CD4-positive, alpha-beta T cell treated with Interleukin-6 for 4 hours (primary cell): ENCODE measurements around the gene CAB39.

Experiments
- DNase-seq: peaks from one replicate; pipeline ENCODE4 v3.0.0-alpha.2; 2020; ENCODE audit warnings: mixed read lengths

Gene CAB39

DNA sequence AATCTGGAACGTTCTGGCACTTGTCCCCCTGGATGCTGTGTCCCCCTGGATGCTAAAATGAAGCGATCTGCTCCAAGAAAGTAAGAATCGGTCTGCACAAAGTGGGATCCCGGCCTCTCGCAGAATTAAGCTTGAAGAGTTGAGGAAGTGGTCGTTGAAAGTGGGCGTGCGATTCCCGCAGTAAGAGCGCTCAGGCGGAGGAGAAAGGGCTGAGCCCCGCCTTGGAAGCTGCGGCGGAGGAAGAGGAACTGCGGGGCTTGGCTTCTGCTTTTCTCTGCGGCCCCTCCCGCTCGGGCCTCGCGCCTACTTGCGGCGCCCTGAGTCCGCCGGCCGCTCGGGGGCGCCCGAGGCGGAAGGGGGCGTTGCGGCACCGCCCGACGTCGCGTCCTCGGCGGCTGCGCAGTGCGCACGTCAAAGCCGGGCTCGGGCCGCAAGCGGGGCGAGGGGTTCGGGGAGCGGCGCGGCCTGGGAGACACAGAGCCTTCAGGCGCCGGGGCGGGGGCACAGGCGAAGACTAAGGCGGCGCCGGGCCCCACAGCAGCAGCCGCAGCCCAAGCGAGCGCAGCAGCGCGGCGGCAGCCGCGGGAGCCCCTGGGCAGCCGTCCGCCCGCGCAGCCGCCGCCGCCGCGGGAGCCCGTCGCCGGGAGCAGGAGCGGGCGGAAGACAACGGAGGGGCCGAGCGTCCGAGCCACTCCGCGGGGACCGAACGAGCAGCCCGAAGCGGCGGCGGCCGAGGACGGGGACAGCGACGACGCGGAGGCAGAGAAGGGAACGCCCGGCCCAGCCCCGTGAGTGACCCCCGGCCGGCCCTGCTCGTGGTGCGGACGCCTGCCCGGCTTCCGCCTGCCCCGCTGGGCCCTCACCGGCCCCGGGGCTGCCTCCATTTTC, at the start of gene CAB39:
TSS of gene CAB39 (plus strand) at position 400 of the 888 bp plus-strand sequence. CDS start 47,160 bp downstream, outside the sequence.
- DNase-seq: peak; percentile 90

DNA sequence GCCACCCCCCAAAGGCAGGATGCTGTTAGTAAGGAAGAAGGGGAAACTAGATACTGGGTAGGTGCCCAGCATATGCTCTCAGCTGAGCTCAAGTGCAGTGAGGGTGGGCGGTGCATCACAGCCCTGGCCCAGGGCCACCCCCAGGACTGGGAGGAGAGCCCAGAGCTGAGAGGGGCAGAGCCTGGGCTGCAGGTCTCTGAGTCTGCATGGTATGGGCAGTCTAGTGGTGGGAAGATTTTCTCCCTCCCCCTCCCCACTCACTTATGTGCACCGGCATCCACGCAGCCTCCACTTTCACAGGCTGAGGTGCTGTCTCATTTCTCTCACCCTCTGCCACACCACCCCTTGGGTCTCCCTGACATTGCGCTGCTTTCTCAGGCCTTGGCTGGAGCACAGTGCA, 48.5 kb upstream of the CAB39 start:
- peak; percentile 33 for DNase-seq

DNA sequence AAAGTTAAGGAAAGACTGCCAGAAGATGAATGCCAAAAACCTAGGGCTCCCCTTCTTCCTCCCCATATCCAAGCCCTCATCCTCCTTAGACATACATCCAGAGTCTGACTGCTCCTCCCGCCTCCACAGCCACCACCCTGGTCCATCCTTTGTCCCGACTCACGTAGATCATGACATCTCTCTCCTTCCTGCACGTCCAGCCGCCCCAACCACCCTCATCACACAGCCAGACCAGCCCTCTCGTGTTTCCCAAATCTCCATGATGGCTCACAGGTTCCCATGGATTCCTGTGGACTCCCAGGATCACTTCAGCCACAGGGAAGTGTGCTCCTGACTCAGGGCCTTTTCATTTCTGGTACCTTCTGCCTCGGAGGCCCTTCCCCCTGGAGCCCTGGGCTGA, 47.8 kb upstream of the CAB39 start:
- DNase-seq: no peak

DNA sequence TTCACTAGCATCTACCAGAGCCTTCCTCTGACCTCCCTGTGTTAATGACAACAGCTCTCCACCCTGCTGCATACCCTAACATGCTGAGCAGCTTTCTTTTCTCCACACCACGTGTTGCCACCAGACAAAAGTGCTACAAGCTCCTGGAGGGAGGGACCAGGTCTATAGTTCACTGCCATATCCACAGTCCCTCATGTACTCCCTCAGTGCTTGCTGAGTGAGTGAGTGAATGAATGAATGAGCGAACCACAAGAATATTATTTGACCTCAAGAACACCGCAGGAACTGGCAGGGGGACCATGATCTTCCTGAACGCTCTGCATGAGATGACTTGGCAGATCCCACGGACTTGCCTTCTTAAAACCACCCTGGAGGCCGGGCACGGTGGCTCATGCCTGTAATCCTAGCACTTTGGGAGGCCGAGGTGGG, 47.4 kb upstream of the CAB39 start:
- DNase-seq: peak; percentile 20

DNA sequence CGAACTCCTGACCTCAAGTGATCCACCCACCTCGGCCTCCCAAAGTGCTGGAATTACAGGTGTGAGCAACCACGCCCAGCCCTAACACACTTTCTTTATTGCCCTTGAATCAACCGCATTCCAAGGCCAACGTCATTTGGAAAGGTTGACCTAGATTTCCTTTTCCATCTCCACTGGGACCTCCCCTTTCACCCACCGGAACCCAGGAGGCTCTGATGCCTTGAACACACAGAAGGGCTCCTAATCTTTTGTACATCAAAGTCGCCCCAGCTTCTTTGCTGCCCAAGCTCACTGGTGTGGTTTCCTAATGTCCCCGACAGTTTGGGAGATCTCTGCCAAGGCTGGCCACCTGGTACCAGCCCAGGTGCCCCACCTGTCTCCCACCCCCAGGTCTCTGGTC, 46.2 kb upstream of the CAB39 start:
- DNase-seq: no peak

DNA sequence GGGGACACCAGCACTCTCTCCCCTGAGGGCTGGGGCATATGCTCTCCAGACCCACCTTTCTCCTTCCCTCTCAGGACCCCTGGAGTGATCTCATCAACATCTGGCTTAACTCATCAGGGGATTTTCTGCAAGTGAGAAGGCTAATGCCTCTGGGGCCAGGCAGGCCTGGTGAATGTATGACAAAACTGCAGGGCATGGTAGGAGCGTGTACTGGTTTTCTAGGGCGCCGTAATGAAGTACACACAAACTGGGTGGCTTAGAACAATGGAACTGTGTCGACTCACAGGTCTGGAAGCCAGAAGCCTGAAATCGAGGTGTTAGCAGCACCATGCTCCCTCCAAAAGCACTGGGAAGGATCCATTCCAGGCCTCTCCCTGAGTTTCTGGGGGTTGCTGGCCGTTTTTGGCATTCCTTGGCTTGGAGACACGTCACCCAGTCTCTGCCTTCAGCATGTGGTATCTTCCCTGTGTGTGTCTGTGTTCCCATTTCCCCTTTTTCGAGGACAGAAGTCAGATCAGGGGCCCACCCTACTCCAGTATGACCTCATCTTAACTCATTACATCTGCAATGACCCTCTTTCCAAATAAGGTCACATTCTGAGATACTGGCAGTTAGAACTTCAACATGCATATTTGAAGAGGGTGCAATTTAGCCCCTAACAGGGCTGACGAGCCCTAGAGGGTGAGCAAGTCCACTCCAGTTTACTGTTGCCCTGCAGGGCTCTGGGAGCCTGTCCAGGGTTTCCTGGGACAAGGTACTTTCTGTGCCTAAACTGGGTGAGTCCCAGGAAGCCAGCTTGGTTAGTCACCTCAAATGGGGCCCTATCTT, 45.5 kb upstream of the CAB39 start:
- DNase-seq: no peak

DNA sequence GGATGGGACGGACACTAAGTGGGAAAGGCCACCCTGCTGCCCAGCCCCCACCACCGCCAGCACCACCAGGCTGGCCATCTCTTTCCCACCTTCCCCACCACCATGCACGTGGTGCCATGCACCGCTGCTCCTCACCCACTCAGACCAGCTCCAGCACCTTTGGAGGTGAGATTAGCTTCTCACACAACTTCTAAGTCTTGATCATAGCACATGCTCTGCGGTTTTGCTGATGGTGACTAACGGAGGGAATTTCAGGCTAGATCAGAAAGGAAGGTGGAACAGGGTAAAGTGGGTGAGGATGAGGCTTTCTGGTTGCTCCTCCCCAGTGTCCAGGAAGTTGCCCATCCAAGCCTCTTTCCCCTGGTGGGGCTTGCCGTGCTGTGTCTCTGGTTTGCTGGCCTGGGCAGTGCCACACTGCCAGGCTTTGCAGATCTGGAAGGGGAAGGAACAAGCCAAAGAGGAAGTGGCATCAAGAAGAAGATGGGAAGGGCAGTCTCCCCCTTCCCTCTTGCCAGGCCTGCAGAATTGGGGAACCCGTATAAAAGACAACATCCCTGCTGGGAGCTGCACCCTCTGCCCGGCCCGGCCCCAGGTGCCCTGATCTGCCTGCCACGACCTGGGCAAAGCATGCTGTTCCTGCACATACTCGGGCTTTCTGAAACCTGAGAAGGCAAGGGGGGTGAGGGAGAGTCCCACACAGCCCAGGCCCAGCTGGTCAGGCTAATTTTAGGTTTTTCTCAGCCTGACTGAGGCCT, 44.3 kb upstream of the CAB39 start:
- DNase-seq: peak; percentile 43

DNA sequence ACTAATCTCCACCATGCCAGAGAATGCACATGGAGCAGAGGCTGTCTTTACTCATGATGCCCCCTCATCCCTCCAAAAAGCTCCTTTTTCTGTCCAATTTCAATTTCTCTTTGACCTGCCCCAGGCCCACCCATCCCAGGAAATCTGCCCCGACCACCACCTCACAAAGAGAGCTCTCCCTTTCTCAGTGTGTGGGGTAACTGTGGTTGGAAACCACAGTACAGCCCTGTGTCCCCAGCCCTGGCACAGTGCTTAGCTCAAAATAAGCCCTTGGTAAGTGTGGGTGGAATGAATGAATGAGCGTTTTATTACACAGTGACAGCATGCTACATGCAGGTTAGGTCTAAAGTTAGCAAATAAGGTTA, 43.7 kb upstream of the CAB39 start:
- no peak for DNase-seq

DNA sequence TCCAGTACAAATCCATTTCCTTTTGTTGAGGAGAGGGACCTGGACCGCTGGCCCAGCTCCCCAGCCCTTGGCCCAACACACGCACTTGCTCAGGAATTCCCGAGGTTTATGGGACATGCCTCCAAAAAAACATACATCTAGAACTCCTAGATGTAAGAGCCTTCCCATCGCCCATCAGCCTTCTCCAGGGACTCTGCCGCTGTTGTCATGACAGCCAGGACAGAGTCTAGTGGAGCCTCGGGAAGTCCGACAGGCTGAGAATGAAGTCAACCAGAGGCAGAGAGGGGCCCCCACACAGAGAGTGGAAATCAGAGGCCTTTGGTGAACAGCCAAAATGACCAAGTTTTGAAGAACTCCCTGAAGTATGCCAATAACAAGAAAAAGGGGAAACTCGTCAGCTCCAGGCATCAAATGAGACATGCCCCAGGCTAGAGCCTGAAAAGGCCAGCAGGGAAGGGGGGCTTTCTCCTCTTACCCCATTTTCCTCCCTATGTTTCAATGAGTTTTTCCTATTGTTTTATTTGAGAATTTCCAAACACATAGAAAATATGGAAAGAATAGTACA, 43.2 kb upstream of the CAB39 start:
- DNase-seq: no peak

DNA sequence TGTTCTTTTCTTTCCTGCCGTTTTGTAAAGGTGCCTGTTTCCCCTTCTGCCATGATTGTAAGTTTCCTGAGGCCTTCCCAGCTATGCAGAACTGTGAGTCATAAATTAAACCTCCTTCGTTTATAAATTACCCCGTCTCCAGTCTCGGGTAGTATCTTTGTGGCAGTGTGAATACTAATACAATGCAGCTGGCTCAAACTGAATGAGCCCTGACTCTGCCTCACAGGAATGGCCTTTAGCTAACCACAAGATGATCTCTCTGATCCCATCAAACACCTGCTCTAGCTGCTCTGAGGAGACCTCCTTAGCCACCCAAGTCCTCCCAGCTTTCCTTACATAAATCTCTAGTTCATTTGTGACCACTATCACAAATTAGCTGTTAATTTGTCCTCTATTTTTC, 41.5 kb upstream of the CAB39 start:
- no peak for DNase-seq

DNA sequence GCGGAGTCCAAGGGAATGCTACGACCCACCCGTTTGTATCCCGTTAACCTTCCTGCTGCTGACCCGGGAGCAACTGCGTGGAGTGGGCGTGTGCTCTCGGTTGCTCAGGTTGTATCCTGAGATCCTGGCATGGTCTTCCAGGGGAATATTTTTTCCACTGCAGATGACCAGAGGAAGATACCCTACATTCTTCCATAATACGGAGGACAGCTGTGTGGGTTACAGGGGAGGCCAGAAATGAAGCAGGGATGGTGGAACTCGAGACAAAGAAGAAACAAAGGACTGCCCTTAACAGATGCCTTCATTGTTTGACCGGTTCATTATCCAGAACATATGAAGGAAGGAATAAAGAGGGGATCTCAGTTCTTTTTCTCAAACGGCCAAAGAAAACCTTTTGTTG, 39.8 kb upstream of the CAB39 start:
- DNase-seq: no peak

DNA sequence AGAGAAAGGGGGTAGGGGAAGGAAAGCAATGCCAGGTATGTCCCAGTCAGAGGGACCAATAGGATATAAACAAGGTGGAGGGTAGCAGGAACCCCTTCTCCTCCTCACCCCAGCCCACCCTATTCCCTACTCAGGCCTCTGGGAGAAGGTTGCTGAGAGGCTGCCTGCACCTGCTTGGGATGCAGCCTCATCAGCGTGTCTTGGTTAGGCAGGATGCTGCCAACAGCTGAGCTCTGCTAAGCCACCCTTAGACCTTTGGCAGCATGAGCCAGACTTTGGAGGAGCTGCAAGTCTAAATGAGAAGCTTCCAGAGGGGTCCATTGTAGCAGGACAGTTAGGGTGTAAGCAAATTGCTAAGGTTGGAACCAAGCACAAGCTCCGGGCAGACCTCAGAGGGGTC, 38.2 kb upstream of the CAB39 start:
- DNase-seq: no peak

DNA sequence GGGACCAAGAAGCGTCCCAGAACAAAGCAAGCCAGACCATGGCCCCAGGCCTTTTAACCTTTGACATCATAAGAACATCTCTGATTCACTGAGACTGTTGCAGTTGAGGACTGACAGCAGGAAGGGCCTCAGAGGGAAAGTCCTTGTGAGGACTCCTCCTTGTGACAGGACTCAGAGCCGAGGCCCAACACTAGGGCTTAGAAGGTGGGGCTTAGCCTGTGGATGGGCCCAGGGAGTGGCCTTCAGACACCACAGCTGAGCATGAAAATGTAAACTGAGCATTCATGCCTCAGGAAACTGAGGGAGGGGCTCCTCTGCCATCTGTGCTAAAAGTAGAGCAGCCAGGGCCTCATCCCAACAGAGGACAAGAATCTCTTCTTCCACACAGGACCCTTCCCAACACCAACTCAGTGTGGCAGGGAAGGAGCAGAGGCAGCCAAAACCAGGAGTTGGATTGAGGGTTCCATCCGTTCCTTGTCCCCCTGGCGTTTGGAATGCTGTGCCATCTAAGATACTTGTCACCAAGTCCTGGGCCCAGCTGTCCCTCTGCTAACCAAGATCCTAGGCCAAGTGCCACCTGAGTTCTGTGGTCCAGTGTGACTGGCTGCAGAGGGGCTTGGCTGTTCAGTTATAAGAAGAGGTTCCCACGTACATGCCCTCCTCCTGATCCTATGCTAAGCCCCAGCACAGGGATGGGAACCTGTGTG, 37.5 kb upstream of the CAB39 start:
- DNase-seq: no peak

DNA sequence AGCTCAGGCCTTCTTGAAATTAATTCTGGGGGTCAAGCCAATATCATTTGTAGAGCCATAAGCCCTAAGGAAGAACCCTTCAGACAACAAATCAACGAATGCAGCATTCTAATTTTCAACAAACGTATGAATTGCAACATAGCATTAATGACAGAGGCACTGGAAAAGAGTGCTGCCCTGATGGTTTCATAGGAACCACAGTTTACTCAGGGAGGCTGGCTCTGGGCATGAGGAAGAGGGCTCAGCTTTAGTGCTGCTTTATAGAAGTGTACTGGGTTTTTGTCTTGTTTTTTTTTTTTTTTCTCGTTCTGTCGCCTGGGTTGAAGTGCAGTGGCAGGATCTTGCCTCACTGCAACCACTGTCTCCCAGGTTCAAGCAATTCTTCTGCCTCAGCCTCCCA, 36.1 kb upstream of the CAB39 start:
- DNase-seq: no peak

DNA sequence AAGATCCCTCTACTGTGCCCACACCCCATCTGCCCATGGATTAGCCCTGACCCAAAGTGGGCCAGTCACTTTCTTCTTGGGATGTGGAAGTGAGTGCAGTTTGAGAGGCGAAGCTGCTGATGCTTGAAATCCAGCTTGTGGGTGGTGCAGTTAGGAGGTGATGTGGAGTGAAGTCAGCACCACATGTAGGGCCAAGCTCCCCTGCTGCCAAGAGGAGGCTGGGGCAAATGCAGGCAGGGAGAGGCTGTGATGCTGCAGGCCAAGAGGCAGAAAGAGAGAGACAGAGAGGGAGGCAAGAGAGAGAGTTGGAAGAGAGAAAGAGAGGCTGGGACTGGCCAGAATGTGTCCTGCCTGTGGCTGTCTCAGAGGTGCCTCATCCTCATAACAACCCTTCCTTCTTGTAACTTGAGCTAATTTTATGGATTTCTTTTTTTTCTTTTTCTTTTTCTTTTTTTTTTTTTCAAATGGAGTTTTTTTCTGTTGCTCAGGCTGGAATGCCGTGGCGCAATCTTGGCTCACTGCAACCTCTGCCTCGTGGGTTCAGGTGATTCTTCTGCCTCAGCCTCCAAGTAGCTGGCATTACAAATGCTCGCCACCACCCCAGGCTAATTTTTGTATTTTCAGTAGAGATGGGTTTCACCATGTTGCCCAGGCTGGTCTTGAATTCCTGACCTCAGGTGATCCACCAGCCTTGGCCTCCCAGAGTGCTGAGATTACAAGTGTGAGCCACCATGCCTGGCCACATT, 35.3 kb upstream of the CAB39 start:
- no peak for DNase-seq

DNA sequence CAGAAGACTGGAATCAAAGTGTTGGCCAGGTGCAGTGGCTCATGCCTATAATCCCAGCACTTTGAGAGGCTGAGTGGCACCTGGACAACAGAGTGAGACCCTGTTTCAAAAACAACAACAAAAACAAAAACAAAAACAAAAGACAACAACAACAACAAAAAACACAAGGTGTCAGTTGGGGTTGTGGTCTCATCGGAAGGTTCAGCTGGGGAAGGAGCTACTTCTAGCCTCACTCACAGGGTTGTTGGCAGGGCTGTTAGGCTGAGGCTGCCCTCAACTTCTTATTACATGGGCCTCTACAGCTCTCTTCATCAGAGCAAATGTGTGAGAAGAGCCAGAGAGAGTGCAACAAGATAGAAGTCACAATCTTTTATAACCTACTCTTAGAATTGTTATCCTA, 34.6 kb upstream of the CAB39 start:
- no peak for DNase-seq

DNA sequence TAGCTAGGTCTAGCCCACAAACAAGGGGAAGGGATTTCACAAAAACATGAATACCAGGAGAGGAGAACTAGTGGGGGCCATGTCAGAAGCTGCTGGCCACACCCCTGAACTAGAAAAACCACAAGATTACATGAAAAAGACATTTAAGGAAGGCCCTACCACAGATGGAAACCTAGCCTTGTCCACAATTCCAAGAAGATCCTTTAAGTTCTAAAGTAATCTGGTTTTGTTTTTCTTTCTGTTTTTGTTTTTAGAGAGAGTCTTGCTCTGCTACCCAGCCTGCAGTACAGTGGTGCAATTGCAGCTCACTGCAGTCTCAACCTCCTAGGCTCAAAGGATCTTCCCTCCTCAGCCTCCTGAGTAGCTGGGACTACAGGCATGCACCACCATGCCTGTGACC, 34.2 kb upstream of the CAB39 start:
- no peak for DNase-seq

DNA sequence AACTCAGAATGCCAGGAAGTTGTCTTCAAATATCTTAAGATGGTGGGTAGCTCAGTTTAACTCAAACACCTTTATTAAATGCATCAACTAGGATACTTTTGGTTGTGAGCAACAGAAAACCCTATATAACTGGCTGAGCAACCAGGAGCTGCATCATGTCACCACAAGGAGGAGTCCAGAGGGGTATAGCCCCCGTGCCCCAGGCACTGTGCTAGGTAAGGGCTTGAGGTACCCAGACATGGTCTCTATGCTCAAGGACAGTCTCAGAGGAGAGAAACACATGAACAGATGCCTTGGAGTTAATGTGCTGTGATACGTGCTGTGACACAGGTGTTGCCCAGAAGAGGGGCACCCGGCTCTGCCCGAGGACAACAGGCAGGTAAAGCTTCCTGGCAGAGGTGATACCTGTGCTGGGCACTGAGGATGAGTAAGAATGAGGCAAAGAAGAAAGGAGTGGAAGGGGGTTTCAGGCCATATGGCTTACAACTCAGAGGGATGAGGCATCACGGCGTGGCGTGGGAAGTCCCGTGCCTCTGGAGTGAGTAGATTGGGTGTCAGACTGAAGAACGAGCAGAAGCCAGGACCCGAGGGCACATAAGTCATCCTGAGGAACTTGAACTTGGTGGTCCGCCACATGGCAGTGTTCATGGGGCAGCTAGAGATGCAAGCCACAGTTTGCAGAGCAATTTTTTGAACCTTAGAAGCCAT, 32.0 kb upstream of the CAB39 start:
- no peak for DNase-seq

DNA sequence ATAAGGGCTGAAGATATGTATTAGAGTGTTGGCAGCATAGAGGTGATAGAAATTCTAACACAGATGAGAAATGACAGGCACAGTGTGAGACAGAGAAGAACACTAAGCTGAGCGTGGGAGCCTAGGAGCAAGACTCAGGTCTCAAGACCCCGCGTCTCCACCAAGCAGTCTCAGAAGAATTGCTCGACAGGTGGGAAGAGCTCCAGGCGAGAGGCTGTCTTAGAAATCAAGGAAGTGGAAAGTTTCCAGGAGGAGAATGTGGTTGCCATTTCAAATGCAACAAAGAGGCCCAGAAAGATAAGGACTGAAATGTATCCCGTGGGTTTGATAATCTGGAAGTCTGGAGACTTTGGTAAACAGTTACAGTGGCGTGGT, 31.5 kb upstream of the CAB39 start:
- DNase-seq: no peak

DNA sequence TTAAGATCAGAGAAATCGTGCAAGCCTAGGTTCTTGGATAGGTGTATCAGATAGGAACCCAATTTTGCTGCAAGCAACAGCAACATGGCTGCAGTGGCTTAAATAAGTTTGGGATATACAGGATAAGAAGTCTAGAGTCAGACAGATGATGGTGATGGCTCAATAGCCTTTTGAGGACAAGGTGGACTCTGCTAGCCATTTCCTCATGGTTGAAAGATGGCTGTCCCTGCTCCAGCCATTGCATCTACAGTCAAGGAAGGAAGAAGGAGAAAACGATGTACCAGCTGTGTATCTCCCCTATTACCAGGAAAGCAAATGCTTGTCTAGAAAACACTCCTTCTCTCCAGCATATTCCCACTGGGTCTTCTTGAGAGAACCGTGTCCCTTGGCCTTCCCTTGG, 30.1 kb upstream of the CAB39 start:
- DNase-seq: no peak
